ENCODE results near the gene JDP2. TPM values are rescaled to one million over a fixed set of nuclear protein-coding genes. Genes with fewer than 3 reads are reported as not detected.

JDP2 gene
- total RNA-seq, 1 experiment from 2014 or later, result 23.3 TPM

GRCh38 chr14:75443203-75443969, 15.6 kb downstream of the JDP2 start:
- CTCF ChIA-PET, result interaction anchor here (1.2 to 1.4 kb wide), 2 partner anchors 10 to 140 kb away, joined by 3 to 5 read pairs; no protein-coding TSS in a partner anchor
- H3K9me3 Mint-ChIP-seq, result no peaks in the 10 kb centered on the region
- ATAC-seq, result no peak

DNA sequence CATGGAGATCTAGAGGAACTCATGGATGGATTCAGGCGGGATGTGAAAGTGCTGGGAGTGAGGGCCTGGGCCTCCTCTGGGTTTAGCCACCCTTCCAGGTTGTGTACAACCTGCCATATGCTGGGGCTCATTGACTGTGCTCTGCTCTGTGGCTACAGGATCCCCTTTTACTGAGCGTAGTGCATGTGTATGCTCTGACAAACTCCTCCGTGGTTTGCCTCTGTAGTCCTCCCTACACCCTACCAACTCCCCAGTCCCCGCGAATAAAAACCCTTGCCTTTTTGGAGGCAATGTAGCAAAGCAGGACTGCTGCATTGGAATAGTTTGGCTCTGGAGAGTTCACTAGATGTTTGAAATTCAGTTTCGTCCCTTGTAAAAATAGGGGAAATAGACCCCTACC, 17.4 kb downstream of the JDP2 start:
- H3K4me1 Mint-ChIP-seq, result peaks cover 25% of the 10 kb centered on the region
- TF ChIP-seq SMAD3 (CRISPR knock-in tag; IDR thresholded peaks at IDR 0.05; ENCODE audit: borderline replicate concordance) (no peak), ZNF317 (CRISPR knock-in tag; IDR thresholded peaks at IDR 0.05; ENCODE audit: borderline replicate concordance, low read depth) (no peak), ATF2 (CRISPR knock-in tag; IDR thresholded peaks at IDR 0.05; ENCODE audit: borderline replicate concordance, low read depth) (no peak), JUN (CRISPR knock-in tag; IDR thresholded peaks at IDR 0.05) (no peak), ATF6 (CRISPR knock-in tag; IDR thresholded peaks at IDR 0.05) (no peak), EMX1 (CRISPR knock-in tag; IDR thresholded peaks at IDR 0.05) (no peak), CBFB (CRISPR knock-in tag; IDR thresholded peaks at IDR 0.05; ENCODE audit: low read depth) (no peak), GRHL2 (CRISPR knock-in tag; IDR thresholded peaks at IDR 0.05; ENCODE audit: insufficient replicate concordance, severe bottlenecking) (no peak), PRDM15 (CRISPR knock-in tag; IDR thresholded peaks at IDR 0.05) (no peak), TP53 (CRISPR knock-in tag; IDR thresholded peaks at IDR 0.05) (no peak), NFE2L1 (CRISPR knock-in tag; IDR thresholded peaks at IDR 0.05) (no peak), USF1 (CRISPR knock-in tag; IDR thresholded peaks at IDR 0.05) (no peak)
- TF ChIP-seq, protein P1, sequence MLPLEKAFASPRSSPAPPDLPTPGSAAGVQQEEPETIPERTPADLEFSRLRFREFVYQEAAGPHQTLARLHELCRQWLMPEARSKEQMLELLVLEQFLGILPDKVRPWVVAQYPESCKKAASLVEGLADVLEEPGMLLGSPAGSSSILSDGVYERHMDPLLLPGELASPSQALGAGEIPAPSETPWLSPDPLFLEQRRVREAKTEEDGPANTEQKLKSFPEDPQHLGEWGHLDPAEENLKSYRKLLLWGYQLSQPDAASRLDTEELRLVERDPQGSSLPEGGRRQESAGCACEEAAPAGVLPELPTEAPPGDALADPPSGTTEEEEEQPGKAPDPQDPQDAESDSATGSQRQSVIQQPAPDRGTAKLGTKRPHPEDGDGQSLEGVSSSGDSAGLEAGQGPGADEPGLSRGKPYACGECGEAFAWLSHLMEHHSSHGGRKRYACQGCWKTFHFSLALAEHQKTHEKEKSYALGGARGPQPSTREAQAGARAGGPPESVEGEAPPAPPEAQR (CRISPR knock-in tag; IDR thresholded peaks at IDR 0.05), result no peak
- TF ChIP-seq, protein P2, sequence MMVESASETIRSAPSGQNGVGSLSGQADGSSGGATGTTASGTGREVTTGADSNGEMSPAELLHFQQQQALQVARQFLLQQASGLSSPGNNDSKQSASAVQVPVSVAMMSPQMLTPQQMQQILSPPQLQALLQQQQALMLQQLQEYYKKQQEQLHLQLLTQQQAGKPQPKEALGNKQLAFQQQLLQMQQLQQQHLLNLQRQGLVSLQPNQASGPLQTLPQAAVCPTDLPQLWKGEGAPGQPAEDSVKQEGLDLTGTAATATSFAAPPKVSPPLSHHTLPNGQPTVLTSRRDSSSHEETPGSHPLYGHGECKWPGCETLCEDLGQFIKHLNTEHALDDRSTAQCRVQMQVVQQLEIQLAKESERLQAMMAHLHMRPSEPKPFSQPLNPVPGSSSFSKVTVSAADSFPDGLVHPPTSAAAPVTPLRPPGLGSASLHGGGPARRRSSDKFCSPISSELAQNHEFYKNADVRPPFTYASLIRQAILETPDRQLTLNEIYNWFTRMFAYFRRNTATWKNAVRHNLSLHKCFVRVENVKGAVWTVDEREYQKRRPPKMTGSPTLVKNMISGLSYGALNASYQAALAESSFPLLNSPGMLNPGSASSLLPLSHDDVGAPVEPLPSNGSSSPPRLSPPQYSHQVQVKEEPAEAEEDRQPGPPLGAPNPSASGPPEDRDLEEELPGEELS (CRISPR knock-in tag; IDR thresholded peaks at IDR 0.05), result no peak
- TF ChIP-seq, protein P3, sequence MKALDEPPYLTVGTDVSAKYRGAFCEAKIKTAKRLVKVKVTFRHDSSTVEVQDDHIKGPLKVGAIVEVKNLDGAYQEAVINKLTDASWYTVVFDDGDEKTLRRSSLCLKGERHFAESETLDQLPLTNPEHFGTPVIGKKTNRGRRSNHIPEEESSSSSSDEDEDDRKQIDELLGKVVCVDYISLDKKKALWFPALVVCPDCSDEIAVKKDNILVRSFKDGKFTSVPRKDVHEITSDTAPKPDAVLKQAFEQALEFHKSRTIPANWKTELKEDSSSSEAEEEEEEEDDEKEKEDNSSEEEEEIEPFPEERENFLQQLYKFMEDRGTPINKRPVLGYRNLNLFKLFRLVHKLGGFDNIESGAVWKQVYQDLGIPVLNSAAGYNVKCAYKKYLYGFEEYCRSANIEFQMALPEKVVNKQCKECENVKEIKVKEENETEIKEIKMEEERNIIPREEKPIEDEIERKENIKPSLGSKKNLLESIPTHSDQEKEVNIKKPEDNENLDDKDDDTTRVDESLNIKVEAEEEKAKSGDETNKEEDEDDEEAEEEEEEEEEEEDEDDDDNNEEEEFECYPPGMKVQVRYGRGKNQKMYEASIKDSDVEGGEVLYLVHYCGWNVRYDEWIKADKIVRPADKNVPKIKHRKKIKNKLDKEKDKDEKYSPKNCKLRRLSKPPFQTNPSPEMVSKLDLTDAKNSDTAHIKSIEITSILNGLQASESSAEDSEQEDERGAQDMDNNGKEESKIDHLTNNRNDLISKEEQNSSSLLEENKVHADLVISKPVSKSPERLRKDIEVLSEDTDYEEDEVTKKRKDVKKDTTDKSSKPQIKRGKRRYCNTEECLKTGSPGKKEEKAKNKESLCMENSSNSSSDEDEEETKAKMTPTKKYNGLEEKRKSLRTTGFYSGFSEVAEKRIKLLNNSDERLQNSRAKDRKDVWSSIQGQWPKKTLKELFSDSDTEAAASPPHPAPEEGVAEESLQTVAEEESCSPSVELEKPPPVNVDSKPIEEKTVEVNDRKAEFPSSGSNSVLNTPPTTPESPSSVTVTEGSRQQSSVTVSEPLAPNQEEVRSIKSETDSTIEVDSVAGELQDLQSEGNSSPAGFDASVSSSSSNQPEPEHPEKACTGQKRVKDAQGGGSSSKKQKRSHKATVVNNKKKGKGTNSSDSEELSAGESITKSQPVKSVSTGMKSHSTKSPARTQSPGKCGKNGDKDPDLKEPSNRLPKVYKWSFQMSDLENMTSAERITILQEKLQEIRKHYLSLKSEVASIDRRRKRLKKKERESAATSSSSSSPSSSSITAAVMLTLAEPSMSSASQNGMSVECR (CRISPR knock-in tag; IDR thresholded peaks at IDR 0.05; ENCODE audit: borderline replicate concordance), result no peak

More at GRCh38 chr14:75443203-75443969, 15.6 kb downstream of the JDP2 start:
- no peak overlapping the region; the same call in 1 of the 2 replicates for H3K27ac Mint-ChIP-seq
- TF ChIP-seq RORB (CRISPR knock-in tag; IDR thresholded peaks at IDR 0.05) (no peak), PRRX2 (CRISPR knock-in tag; IDR thresholded peaks at IDR 0.05) (no peak), ESRRA (CRISPR knock-in tag; IDR thresholded peaks at IDR 0.05; ENCODE audit: borderline replicate concordance) (no peak), ELF4 (CRISPR knock-in tag; IDR thresholded peaks at IDR 0.05; ENCODE audit: low read depth) (no peak), ZNF317 (CRISPR knock-in tag; IDR thresholded peaks at IDR 0.05; ENCODE audit: borderline replicate concordance, low read depth) (no peak), ZNF263 (CRISPR knock-in tag; IDR thresholded peaks at IDR 0.05; ENCODE audit: low read depth) (no peak), EMX1 (CRISPR knock-in tag; IDR thresholded peaks at IDR 0.05) (no peak), JAZF1 (CRISPR knock-in tag; IDR thresholded peaks at IDR 0.05) (no peak)
- no peaks in the 10 kb centered on the region for H3K27me3 Mint-ChIP-seq (ENCODE audit: low read depth)
- DNase-seq (ENCODE audit: low spot score), result no peak
- H3K4me1 Mint-ChIP-seq, result peaks cover 31% of the 10 kb centered on the region
- no peak overlapping the region for H3K4me3 Mint-ChIP-seq
- POLR2A ChIA-PET, result interaction anchor here (0.7 to 1.7 kb wide), 3 partner anchors 10 to 13 kb away, joined by 3 to 5 read pairs (median 4); no protein-coding TSS in a partner anchor
- H3K36me3 Mint-ChIP-seq, result peaks cover 9% of the 10 kb centered on the region

More for the DNA sequence above, 17.4 kb downstream of the JDP2 start:
- DNase-seq (ENCODE audit: low spot score) (no peak), ATAC-seq (no peak)
- POLR2A ChIA-PET, result no interaction called here
- H3K27me3 Mint-ChIP-seq (ENCODE audit: low read depth), result no peaks in the 10 kb centered on the region
- CTCF ChIA-PET, result no interaction called here
- H3K27ac Mint-ChIP-seq, result no peak overlapping the region
- H3K9me3 Mint-ChIP-seq, result no peaks in the 10 kb centered on the region
- H3K4me3 Mint-ChIP-seq, result no peak overlapping the region
- H3K36me3 Mint-ChIP-seq, result peaks cover 9% of the 10 kb centered on the region
